A549 treated with AZD9567 at 1 μM for 4 hours (cell line): ENCODE results near the gene AADAC. TPM values are rescaled to one million over a fixed set of nuclear protein-coding genes. Genes with fewer than 3 reads are reported as not detected.

Experiments
- total RNA-seq: library from RNA; stranded (reverse); fragments of 200-300 nt; extraction: Qiagen RNA extraction; gene quantifications from 5 replicates; pipeline ENCODE4 v1.2.3, GENCODE V29; 2022; ENCODE audit not compliant: insufficient read depth

The AADAC gene, protein sequence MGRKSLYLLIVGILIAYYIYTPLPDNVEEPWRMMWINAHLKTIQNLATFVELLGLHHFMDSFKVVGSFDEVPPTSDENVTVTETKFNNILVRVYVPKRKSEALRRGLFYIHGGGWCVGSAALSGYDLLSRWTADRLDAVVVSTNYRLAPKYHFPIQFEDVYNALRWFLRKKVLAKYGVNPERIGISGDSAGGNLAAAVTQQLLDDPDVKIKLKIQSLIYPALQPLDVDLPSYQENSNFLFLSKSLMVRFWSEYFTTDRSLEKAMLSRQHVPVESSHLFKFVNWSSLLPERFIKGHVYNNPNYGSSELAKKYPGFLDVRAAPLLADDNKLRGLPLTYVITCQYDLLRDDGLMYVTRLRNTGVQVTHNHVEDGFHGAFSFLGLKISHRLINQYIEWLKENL
- 12.1 to 14.7 TPM (median 13.6 TPM) in 5 replicates for total RNA-seq

DNA sequence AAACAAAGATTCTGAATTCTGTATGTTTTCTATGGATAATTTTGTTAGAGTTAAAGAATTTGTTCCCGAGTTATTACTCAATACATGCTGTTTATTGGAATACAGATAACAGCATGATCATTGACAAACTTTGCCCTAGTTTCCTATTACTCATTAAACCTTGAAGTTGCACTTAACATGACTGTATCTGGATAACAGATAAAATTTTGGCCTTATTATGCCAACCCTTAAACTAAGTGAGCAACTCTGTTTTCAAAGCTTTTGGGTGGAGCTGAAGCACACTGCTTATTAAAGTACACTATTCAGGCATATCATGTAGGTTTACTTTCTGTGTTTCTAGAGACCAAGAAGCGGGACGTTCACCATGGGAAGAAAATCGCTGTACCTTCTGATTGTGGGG is at the start of gene AADAC:
TSS of gene AADAC (plus strand) at position 318 of the 400 bp plus-strand sequence. CDS start at position 365, 47 bp downstream.

DNA sequence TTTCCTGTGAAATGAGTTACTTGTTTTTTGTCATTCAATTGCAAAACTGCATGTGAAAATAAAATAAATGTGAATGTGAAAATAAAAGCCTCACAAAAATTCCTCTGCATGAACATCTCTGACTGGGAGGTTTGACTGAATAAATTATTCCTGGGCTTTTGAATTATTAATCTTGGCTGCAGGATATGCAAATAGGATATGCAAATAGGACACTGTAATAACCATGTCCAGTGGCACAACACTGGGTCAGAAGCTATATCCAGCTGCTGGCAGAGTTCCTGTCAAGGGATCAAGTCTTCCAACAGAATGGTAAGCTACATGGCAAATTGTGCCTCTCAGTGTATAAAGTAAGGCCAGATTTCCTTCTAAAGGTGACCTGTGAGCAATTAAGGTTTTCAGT is 59.5 kb downstream of the AADAC start, which contains the start of gene SUCNR1:
TSS of gene SUCNR1 (plus strand) at position 246 of the 400 bp plus-strand sequence. CDS start 6,250 bp downstream, outside the sequence.

Other genes with a start within 250 kb of the AADAC start
- gene AADACL2, start 80.2 kb upstream of the AADAC start, total RNA-seq = not detected in 5 replicates
- 0.11 to 0.13 TPM (median 0.12 TPM) in 4 of 5 replicates, not detected in the other for gene SUCNR1, start 59.5 kb downstream of the AADAC start, total RNA-seq